Thyroid gland (tissue), 4 donors: ENCODE results near the gene SLC25A26. TPM values are rescaled to one million over a fixed set of nuclear protein-coding genes. Genes with fewer than 3 reads are reported as not detected.

Experiments used
- DNase-seq, 2 donors: peaks; one replicate each; pipeline ENCODE4 v3.0.0-alpha.2; 2019
- H3K27ac ChIP-seq, 3 donors: fragments of 200-600 bp; sonication (generic); 1 replicate in 2 of 3; 2 replicates in 1 of 3; pipeline ENCODE4 v1.5.1; 2016 to 2019; ENCODE audit warnings: mild to moderate bottlenecking in 1 of 3, moderate library complexity in 1 of 3
- H3K27me3 ChIP-seq: fragments of 200-600 bp; sonication (generic); one replicate; pipeline ENCODE4 v1.5.1; 2019
- H3K36me3 ChIP-seq, 2 donors: fragments of 200-600 bp; sonication (generic); one replicate each; pipeline ENCODE4 v1.5.1; 2016 to 2019
- H3K4me1 ChIP-seq, 2 donors: fragments of 200-600 bp; sonication (generic); one replicate each; pipeline ENCODE4 v1.5.1; 2017 to 2019
- H3K4me3 ChIP-seq, 3 donors: fragments of 200-600 bp; sonication (generic); replicated peaks in 1 of 3; 1 replicate in 2 of 3; 2 replicates in 1 of 3; pipeline ENCODE4 v1.5.1; 2016; ENCODE audit warnings: mild to moderate bottlenecking in 1 of 3
- H3K9me3 ChIP-seq: fragments of 200-600 bp; sonication (generic); one replicate; pipeline ENCODE4 v1.5.1; 2017
- POLR2A ChIP-seq, 2 donors: fragments of 450-650 bp; IDR thresholded peaks; one replicate each; pipeline ENCODE4 v1.6.1; 2017; ENCODE audit warnings: antibody characterized with exemption in 2 of 2, mild to moderate bottlenecking in 2 of 2, moderate library complexity in 1 of 2
- WGBS, 2 donors: methylation state at CpG; one replicate each; pipeline ENCODE4 v1.1.5; 2017; 5-methylcytosine and 5-hydroxymethylcytosine counted together
- intact Hi-C: fragments of 100-400 bp; cut with DNase I; formaldehyde crosslinking; loops from one replicate; pipeline ENCODE4 v1.15.1; 2023
- total RNA-seq, 4 donors: library from RNA; depleted of rRNA; stranded (reverse); fragments of >200 nt; gene quantifications; one replicate each; pipeline ENCODE4 v1.2.3, GENCODE V29; 2016
- TF ChIP-seq, protein P1 (sequence below), 6 experiments: fragments of 200-600 bp in 3 of 6; fragments of 450-650 bp in 3 of 6; sonication (generic) in 3 of 6; IDR thresholded peaks; one replicate each; pipeline ENCODE4 v1.5.1; 2016 to 2019; ENCODE audit warnings: antibody characterized with exemption in 6 of 6, mild to moderate bottlenecking in 2 of 6, inconsistent platforms in 1 of 6, moderate library complexity in 1 of 6

The SLC25A26 gene
- total RNA-seq, 4 donors from 2014 or later, result 30.9 to 34.7 (median 32.4) TPM

- DNase-seq, result no peak
- Histone ChIP-seq H3K4me1 (no peaks in the 10 kb centered on the region), H3K27me3 (no peaks in the 10 kb centered on the region), H3K4me3 (no peak overlapping the region), H3K9me3 (no peaks in the 10 kb centered on the region), H3K36me3 (no peaks in the 10 kb centered on the region), H3K27ac (no peak overlapping the region)
- intact Hi-C loops, result no loop called here
- 52 to 58% methylated on average over 6 of the region's 6 CpGs for WGBS, 2 donors
- TF ChIP-seq, protein P1, sequence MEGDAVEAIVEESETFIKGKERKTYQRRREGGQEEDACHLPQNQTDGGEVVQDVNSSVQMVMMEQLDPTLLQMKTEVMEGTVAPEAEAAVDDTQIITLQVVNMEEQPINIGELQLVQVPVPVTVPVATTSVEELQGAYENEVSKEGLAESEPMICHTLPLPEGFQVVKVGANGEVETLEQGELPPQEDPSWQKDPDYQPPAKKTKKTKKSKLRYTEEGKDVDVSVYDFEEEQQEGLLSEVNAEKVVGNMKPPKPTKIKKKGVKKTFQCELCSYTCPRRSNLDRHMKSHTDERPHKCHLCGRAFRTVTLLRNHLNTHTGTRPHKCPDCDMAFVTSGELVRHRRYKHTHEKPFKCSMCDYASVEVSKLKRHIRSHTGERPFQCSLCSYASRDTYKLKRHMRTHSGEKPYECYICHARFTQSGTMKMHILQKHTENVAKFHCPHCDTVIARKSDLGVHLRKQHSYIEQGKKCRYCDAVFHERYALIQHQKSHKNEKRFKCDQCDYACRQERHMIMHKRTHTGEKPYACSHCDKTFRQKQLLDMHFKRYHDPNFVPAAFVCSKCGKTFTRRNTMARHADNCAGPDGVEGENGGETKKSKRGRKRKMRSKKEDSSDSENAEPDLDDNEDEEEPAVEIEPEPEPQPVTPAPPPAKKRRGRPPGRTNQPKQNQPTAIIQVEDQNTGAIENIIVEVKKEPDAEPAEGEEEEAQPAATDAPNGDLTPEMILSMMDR (IDR thresholded peaks at IDR 0.05), result no peak
- no peak for TF ChIP-seq POLR2A (IDR thresholded peaks at IDR 0.05)
Observed at GRCh38 chr3:66353530-66353929, 132.7 kb downstream of the SLC25A26 start.

- DNase-seq, result no peak
- TF ChIP-seq POLR2A (IDR thresholded peaks at IDR 0.05), result no peak
- TF ChIP-seq, protein P1 (IDR thresholded peaks at IDR 0.05), result no peak
- 82 to 85% methylated on average over 2 of the region's 2 CpGs for WGBS, 2 donors
- Histone ChIP-seq H3K4me1 (no peaks in the 10 kb centered on the region), H3K9me3 (no peaks in the 10 kb centered on the region), H3K27me3 (no peaks in the 10 kb centered on the region), H3K36me3 (no peaks in the 10 kb centered on the region), H3K4me3 (no peak overlapping the region), H3K27ac (no peak overlapping the region)
- intact Hi-C loops, result no loop called here
Observed at GRCh38 chr3:66354001-66354400, 133.2 kb downstream of the SLC25A26 start.

- Histone ChIP-seq H3K36me3 (no peaks in the 10 kb centered on the region), H3K4me1 (no peaks in the 10 kb centered on the region), H3K27ac (no peak overlapping the region), H3K27me3 (no peaks in the 10 kb centered on the region), H3K9me3 (no peaks in the 10 kb centered on the region), H3K4me3 (no peak overlapping the region)
- TF ChIP-seq, protein P1 (IDR thresholded peaks at IDR 0.05), result no peak
- TF ChIP-seq POLR2A (IDR thresholded peaks at IDR 0.05), result no peak
- WGBS, 2 donors, result 91 to 92% methylated on average over 3 of the region's 3 CpGs
- DNase-seq, result no peak
- intact Hi-C loops, result no loop called here
Observed at GRCh38 chr3:66355394-66355793, 134.6 kb downstream of the SLC25A26 start.

DNA sequence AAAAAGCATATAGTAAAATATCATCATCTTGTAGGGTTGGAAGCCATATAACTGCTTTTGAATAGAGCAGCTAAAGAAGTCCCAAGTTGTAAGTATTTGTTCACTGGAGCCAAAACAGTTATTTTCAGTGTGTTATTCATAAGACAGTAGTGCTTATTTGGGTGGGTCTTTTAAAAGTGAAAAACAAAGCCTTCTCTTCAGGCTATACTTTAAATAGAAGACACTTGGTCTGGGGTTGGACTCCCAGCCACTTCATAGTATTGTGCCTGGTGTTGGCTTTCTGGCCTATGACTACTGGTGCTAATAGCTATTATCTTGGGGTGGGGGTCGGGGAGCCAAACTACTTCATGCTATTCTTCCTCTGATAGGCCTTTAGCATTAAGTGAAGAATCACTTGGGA lies 135.2 kb downstream of the SLC25A26 start:
- H3K27ac ChIP-seq, result no peak overlapping the region
- no peak for DNase-seq
- no peaks in the 10 kb centered on the region for H3K9me3 ChIP-seq
- H3K27me3 ChIP-seq, result no peaks in the 10 kb centered on the region
- TF ChIP-seq, protein P1 (IDR thresholded peaks at IDR 0.05), result no peak
- no peak for TF ChIP-seq POLR2A (IDR thresholded peaks at IDR 0.05)
- WGBS, 2 donors, result 79 to 88% methylated on average over 1 of the region's 1 CpG
- intact Hi-C loops, result no loop called here
- no peak overlapping the region for H3K4me3 ChIP-seq
- no peaks in the 10 kb centered on the region for H3K36me3 ChIP-seq
- H3K4me1 ChIP-seq, result no peaks in the 10 kb centered on the region

DNA sequence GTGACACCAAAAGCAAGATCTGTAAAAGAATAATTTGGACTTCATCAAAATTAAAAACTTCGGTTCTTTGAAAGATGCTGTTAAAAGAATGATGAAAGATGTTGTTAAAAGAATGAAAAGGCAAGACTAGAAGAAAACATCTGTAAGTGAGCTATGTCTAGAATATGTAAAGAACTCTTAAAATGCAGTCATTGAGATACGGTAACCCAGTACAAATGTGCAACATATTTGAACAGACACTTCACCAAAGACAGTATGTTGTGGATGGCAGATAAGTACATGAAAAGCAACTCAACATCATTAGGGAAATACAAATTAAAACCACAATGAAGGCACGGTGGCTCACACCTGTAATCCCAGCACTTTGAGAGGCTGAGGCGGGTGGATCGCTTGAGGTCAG lies 140.6 kb downstream of the SLC25A26 start:
- TF ChIP-seq, protein P1 (IDR thresholded peaks at IDR 0.05), result no peak
- TF ChIP-seq POLR2A (IDR thresholded peaks at IDR 0.05), result no peak
- no peaks in the 10 kb centered on the region for H3K4me1 ChIP-seq
- intact Hi-C loops, result no loop called here
- H3K4me3 ChIP-seq, result no peak overlapping the region
- H3K27ac ChIP-seq, result no peak overlapping the region
- no peak for DNase-seq
- H3K36me3 ChIP-seq, result no peaks in the 10 kb centered on the region
- H3K27me3 ChIP-seq, result no peaks in the 10 kb centered on the region
- no peaks in the 10 kb centered on the region for H3K9me3 ChIP-seq
- 95 to 96% methylated on average over 5 of the region's 5 CpGs for WGBS, 2 donors
